Stimulated activated CD4-positive, alpha-beta T cell treated with anti-CD3 and anti-CD28 coated beads, Interleukin-4, amount 100 ng/mL, for 4 hours (primary cell): Measurements from ENCODE around the gene PDSS2.

Experiments
- DNase-seq, 2 experiments: peaks; one replicate each; pipeline ENCODE4 v3.0.0-alpha.2; 2020

The PDSS2 gene

GRCh38 chr6:107357842-107358241 is 101.5 kb downstream of the PDSS2 start:
- DNase-seq: no peak

- no peak for DNase-seq
These were observed 102.3 kb downstream of the PDSS2 start for GRCh38 chr6:107357031-107357430.

GRCh38 chr6:107355659-107356058 is 103.7 kb downstream of the PDSS2 start:
- no peak for DNase-seq

GRCh38 chr6:107354451-107354850 is 104.9 kb downstream of the PDSS2 start:
- no peak for DNase-seq

GRCh38 chr6:107353773-107354382 is 105.5 kb downstream of the PDSS2 start:
- DNase-seq: no peak

GRCh38 chr6:107348224-107348623 is 111.1 kb downstream of the PDSS2 start:
- DNase-seq: no peak

- no peak for DNase-seq
These were observed 114.0 kb downstream of the PDSS2 start for GRCh38 chr6:107345393-107345792.

- no peak for DNase-seq
These were observed 114.4 kb downstream of the PDSS2 start for GRCh38 chr6:107344981-107345380.

- no peak for DNase-seq
These were observed 115.0 kb downstream of the PDSS2 start for GRCh38 chr6:107344383-107344782.

GRCh38 chr6:107342144-107342543 is 117.2 kb downstream of the PDSS2 start:
- no peak for DNase-seq

GRCh38 chr6:107340881-107341280 is 118.5 kb downstream of the PDSS2 start:
- DNase-seq: no peak

- DNase-seq: no peak
These were observed 122.1 kb downstream of the PDSS2 start for GRCh38 chr6:107337191-107337741.

GRCh38 chr6:107334026-107334425 is 125.3 kb downstream of the PDSS2 start:
- DNase-seq: no peak

- DNase-seq: no peak
These were observed 125.9 kb downstream of the PDSS2 start for GRCh38 chr6:107333491-107333890.

GRCh38 chr6:107331409-107332386 is 127.7 kb downstream of the PDSS2 start:
- DNase-seq: no peak

GRCh38 chr6:107330168-107330567 is 129.2 kb downstream of the PDSS2 start:
- no peak for DNase-seq

GRCh38 chr6:107329063-107329860 is 130.1 kb downstream of the PDSS2 start:
- no peak for DNase-seq

GRCh38 chr6:107328081-107328480 is 131.3 kb downstream of the PDSS2 start:
- DNase-seq: no peak

GRCh38 chr6:107323133-107323785 is 136.1 kb downstream of the PDSS2 start:
- DNase-seq: no peak

GRCh38 chr6:107321793-107322192 is 137.6 kb downstream of the PDSS2 start:
- no peak for DNase-seq

GRCh38 chr6:107319906-107320530 is 139.3 kb downstream of the PDSS2 start:
- DNase-seq: no peak
